HFF-Myc (cell line): ENCODE measurements around the gene CENPX.

ENCODE experiments used
- DNase-seq: peaks from one replicate; pipeline ENCODE4 v3.0.0-alpha.2; 2011; ENCODE audit warnings: low read depth; ENCODE audit errors: extremely low read depth
- H3K4me3 ChIP-seq: replicated peaks from 2 replicates; pipeline ENCODE4 v1.5.1; 2011; ENCODE audit warnings: low read depth, mild to moderate bottlenecking, control low read depth, low read length
- CTCF ChIP-seq: IDR thresholded peaks from 2 replicates; pipeline ENCODE4 v1.5.1; 2012; ENCODE audit warnings: mild to moderate bottlenecking, low read depth, low read length, control low read depth; ENCODE audit errors: missing control alignments

The CENPX gene

GRCh38 chr17:82028966-82029365 lies 6.3 kb upstream of the CENPX start:
- no peak overlapping the region for H3K4me3 ChIP-seq
- TF ChIP-seq CTCF: no peak
- DNase-seq: no peak

DNA sequence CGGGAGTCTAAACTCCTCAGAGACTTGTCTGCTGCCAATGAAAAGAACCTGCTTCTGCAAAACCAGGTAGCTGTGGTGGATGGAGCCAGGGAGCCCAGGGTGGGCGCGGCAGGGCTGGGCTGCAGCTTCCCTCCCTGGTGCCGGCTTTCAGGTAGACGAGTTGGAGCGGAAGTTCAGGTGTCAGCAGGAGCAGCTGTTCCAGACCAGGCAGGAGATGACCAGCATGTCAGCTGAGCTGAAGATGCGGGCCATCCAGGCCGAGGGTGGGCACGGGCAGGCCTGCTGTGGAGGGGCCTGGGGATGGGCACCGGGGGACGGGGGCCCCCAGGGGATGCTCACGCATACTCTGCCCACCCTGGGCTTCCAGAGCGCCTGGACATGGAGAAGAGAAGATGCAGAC lies 5.6 kb upstream of the CENPX start:
- DNase-seq: no peak
- TF ChIP-seq CTCF: no peak
- H3K4me3 ChIP-seq: no peak overlapping the region

DNA sequence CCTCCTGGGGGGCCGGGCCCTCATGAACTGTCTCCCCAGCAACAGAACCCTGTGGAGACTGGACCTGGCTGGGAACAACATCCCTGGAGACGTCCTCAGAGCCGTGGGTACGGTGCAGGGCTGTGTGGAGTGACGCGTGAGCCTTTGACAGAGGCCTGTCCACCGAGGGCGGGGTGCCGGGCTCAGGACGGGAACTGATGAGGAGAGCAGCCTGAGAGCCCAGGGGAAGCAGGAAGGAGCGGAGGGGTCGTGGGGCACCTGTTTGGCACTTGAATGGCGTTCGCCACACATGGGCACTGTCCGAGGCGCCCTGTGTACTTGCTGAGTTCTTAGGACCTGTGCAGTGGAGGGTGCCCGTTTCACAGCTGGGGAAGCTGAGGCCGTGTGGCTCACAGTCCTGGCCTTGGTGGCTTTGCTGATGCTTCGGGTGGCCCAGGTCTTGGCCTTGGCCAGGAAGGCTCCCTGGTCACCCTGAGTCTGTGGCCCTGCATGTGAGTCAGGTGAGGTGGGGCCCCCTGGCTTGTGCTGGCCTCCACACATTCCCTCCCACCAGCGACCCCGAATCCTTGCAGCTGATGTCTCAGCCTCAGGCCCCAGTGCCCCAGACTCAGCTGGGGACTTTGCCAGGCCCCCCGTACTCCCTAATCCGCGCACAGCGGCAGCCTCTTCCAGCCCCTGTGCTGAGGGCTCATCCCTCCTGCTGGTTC lies 2.9 kb upstream of the CENPX start:
- TF ChIP-seq CTCF: no peak
- DNase-seq: no peak
- H3K4me3 ChIP-seq: no peak overlapping the region

- no peak for DNase-seq
- H3K4me3 ChIP-seq: no peak overlapping the region
- TF ChIP-seq CTCF: no peak
Observed at GRCh38 chr17:82024859-82025258, 2.2 kb upstream of the CENPX start.

DNA sequence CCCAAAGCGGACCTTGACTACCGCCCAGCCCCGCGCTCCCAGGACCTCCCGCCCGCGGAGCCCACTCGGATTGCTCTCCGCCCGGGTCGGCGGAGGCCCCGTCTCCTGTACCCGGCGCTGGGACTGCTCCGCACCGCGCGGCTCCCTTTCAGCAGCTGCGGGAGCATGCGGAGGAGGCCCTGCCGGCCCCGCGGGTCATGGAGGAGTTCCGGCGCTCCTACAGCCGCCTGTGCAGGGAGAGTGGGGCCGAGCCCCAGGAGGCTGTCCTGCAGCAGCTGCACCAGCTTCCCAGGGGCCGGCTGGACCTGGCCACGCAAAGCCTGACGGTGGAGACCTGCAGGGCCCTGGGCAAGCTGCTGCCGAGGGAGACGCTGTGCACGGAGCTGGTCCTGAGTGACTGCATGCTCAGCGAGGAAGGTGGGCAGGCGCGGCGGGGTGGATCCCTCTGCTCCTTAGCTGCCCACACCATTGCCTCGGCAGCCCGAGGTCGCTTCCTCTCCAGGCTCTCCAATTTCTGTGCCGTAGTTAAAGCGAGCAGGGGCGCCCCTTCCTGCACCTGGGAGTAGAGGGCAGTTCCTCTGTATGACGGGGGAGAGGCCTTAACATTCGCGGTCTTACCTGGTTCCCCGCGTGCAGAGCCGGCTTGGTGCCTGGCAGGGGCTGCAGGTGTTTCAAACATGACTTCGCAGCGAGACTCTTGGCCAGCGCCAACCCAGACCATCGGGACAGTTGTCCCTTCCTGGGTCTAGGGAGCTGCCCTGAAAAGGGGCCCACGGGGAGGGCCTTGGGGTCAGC lies 966 bp upstream of the CENPX start:
- H3K4me3 ChIP-seq: peak overlapping the region; percentile 69
- TF ChIP-seq CTCF: no peak
- no peak for DNase-seq

GRCh38 chr17:82022981-82023446 lies 336 bp upstream of the CENPX start, which contains the start of gene LRRC45:
Gene LRRC45, plus strand, starts transcription at chr17:82023305. Its CDS starts 339 bp downstream, at chr17:82023644.
- H3K4me3 ChIP-seq: peak within 1 kb of the TSS; percentile 89
- no peak for TF ChIP-seq CTCF
- DNase-seq: peak; percentile 98
